GM12801 (cell line): ENCODE results near the gene TMEM192.

Experiments
- TF ChIP-seq, protein P1 (sequence below): IDR thresholded peaks from one replicate; pipeline ENCODE4 v1.5.1; 2011; ENCODE audit warnings: control low read depth; ENCODE audit not compliant: insufficient read length; ENCODE audit errors: extremely low read depth

Gene TMEM192

DNA sequence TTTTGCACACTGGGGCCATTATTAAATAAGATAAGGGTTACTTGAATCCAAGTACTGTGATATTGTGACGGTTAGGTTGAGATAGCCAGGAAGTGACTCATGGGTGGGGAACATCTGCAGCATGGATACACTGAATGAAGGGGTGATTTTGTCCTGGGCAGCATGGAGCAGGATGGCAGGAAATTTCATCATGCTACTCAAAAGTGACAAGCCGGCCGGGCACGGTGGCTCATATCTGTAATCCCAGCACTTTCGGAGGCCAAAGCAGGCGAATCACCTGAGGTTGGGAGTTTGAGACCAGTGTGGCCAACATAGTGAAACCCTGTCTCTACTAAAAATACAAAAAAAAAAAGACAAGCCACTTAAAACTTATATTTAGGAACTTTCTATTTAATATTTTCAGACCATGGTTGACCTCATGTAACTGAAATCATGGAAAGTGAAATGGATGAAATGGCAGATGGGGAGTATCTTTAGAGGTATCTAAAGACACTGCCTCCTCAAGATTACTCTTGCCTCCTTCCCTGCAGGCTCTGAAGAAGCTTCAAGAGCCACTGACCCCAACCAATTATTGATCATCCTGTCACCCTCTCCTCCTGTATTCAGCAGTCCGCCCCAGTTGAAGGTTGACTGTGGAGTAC, 84.8 kb downstream of the TMEM192 start:
- TF ChIP-seq, protein P1, sequence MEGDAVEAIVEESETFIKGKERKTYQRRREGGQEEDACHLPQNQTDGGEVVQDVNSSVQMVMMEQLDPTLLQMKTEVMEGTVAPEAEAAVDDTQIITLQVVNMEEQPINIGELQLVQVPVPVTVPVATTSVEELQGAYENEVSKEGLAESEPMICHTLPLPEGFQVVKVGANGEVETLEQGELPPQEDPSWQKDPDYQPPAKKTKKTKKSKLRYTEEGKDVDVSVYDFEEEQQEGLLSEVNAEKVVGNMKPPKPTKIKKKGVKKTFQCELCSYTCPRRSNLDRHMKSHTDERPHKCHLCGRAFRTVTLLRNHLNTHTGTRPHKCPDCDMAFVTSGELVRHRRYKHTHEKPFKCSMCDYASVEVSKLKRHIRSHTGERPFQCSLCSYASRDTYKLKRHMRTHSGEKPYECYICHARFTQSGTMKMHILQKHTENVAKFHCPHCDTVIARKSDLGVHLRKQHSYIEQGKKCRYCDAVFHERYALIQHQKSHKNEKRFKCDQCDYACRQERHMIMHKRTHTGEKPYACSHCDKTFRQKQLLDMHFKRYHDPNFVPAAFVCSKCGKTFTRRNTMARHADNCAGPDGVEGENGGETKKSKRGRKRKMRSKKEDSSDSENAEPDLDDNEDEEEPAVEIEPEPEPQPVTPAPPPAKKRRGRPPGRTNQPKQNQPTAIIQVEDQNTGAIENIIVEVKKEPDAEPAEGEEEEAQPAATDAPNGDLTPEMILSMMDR = no peak
